ENCODE measurements around the gene GAN.
A peak's percentile ranks its signal among the peaks of the same experiment; 100 is the strongest.

Gene GAN, protein sequence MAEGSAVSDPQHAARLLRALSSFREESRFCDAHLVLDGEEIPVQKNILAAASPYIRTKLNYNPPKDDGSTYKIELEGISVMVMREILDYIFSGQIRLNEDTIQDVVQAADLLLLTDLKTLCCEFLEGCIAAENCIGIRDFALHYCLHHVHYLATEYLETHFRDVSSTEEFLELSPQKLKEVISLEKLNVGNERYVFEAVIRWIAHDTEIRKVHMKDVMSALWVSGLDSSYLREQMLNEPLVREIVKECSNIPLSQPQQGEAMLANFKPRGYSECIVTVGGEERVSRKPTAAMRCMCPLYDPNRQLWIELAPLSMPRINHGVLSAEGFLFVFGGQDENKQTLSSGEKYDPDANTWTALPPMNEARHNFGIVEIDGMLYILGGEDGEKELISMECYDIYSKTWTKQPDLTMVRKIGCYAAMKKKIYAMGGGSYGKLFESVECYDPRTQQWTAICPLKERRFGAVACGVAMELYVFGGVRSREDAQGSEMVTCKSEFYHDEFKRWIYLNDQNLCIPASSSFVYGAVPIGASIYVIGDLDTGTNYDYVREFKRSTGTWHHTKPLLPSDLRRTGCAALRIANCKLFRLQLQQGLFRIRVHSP

DNA sequence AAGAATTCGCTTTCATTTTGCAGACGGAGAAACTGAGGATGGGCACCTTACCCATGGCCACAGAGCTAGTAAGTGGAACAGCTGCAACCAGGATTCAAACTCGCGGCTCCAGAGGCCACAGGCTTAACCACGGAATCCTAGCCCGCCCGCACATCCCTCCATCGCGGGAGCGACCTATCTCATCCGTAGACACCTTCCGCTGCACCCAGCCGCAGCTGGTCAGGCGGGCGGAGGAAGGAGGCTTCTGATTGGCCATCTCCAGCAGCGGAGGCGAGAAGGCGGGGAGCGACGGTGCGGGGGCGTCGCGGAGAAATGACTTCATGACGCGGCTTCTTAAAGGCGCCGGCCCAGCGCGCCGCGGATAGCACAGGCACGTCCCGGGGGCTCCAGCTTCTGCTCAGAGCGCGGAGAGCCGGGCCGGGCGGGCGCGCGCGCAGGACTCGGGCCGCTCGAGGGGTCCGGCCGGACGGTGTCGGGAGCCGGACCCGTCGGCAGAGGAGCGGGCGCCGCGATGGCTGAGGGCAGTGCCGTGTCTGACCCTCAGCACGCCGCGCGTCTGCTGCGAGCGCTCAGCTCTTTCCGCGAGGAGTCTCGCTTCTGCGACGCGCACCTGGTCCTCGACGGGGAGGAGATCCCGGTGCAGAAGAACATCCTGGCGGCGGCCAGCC is at the start of gene GAN:
TSS of gene GAN (plus strand) at position 360 of the 668 bp plus-strand sequence. CDS start at position 512, 152 bp downstream.
- DNase-seq: peak; percentile 75

DNA sequence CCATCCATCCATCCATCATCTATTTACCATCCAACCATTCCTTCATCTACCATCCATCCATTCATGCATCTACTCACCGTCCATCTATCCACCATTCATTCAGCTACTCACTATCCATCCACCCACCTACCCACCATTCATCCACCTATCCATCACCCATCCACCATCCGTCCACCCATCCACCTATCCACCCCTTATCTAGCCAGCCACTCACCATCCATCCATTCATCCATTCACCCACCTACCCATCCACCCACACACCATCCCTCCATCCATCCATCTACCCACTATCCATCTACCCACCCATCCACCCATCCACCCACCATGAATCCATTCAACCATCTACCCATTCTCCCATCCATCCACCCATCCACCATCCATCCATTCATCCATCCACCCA is 49.7 kb upstream of the GAN start:
- DNase-seq: no peak

DNA sequence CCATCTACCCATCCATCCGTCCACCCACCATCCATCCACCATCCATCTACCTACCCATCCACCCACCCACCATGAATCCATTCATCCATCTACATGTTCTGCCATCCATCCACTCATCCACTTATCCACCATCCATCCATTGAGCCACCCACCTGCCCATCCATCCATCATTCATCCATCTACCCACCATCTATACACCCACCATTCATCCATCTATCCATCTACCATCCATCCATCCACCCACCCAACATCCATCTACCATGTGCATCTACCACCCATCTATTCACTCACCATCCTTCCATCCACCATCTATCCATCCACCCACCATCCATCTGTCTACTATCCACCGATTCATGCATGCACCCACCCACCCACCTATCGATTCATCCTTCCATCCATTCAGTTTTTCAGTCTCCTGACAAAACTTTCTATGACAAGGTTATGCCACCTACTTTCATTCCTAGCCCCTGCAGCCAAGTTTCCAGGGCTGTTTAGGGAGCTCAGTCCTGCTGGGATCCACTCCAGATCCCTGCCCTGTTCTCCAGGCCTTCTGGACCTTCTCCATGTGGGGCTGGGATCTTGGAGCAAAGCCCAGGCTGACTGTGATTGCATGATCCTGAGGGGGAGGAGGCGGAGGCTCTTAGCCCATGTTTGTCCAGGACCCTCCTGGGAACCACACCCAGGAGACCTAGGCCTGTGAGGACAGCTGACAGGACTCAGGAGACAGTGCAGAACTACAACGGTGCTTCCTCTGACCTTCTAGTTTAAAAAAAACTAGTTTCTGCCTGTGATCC is 48.9 kb upstream of the GAN start:
- no peak for DNase-seq

DNA sequence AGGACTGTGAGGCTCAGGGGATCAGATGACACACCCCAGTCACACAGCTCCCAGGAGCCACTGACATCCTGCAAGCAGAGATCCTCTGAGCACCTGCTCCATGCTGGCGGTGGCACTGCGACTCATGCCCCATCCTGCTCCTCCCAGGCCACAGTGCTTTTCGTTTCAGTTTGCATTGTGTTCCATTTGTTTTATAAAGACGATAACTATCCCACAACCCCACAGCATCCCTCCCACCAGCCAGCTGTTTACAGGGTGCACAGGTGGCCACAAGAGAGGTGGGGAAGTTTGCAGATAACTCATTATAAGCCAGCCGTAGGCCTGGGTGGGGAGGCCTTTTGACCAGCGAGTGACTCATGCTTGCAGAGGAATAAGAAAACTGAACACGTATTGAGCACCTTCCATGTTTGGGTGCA is 48.1 kb upstream of the GAN start:
- no peak for DNase-seq

DNA sequence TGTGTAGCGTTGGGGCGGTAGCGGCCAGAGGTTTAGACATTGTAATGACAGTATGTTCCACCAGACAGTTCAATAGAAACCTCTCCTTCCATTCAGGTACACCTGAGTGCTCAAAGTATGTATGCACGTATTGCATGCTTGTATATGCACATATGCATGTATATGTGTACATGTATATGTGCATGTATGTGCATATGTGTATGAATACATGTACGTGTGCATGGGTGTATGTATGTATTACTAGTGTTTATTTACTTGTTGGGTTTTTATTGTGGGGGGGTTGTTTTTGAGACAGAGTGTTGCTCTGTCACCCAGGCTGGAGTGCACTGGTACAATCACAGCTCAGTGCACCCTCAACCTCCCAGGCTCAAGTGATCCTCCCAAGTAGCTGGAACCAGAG is 46.3 kb upstream of the GAN start:
- no peak for DNase-seq

DNA sequence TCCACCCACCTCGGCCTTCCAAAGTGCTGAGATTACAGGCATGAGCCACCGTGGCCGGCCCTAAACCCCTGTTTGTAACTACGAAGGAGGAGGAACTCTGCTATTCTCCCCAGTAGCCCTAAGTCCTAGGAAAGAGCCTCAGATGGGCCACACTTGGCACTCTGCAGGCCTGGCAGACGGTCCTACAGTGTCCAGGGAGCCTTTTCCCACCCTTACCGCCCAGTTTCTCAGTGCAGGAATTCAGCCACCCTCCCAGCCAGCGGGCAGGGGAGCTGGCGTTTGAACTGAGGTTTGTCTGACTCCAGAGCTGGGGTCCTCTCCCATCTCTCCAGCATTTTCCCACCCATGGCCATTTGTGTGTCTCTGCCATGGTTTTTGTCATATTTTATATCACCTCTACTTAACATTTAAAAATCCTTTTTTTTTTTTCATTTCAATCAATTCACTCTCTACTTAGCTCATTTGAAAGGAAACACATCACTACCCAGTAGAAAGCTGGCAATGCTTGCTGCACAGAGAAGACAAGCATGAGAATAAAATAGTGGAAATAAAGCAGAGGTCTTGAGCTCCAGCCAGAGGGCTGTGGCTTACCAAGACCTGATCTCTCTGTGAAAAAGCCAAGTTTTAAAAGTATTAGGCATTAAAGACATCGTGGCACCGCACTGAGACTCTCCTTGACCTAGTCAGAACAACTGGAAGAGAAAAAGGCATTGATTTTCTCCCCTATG is 41.4 kb upstream of the GAN start:
- no peak for DNase-seq

DNA sequence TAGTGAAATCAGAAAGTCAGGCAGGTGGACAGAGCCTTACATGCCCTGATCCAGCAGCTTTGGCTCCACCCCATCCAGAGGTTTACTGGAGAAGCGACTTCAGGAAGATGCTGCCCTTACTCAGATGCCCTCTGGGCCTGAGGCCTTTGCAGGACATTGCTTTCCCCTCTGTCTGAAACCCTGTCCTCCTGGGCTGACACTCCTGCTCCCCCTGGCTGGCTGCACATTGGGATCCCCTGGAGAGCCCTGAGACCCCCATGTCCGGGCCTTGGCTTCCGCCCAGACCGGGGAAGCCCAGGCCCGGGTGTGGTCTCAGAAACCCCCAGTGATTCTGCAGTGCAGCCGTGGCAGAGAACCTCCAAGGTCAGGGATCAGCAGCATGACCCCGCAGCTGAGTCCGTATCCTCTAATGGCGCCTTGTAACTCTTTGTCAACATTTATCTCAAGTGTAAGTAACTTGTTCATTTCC is 39.7 kb upstream of the GAN start:
- DNase-seq: no peak

DNA sequence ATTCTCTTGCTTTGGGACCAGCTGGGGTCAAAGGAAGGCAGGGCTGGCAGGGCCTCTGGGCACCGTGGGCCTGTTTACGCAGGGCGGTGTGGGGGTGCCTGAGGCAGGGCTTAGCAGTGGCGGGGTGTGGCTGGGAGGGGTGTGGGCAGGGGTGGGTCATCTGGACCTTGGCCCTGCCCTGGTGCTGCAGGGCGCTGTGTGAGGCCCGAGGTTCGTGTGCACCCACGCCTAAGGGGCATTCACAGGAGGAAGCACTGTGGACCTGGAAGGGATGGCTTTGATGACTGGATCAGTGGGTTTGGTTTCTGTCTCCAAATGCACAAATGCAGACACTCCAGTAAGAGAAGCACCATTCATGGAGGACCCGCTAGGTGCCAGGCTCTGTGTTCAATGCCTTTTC is 39.0 kb upstream of the GAN start:
- DNase-seq: no peak

DNA sequence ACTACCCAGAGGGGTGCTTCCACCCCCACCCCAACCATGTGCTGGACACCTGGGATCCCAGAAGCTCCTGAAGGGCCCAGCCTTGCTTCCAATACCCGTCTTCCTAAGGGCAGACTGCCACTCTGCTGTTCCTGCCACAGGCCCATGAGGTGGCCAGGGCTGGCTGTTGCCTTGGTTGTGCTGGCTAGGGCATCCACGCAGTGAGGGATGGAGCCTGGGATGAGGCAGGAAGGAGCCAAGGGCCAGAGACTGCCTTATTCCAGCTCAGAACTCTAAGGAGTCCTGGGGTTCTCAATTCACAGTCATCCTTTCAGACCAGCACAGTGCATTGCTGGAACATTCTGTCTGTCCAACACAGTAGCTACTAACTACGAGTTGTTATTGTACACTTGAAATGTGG is 38.4 kb upstream of the GAN start:
- DNase-seq: no peak

DNA sequence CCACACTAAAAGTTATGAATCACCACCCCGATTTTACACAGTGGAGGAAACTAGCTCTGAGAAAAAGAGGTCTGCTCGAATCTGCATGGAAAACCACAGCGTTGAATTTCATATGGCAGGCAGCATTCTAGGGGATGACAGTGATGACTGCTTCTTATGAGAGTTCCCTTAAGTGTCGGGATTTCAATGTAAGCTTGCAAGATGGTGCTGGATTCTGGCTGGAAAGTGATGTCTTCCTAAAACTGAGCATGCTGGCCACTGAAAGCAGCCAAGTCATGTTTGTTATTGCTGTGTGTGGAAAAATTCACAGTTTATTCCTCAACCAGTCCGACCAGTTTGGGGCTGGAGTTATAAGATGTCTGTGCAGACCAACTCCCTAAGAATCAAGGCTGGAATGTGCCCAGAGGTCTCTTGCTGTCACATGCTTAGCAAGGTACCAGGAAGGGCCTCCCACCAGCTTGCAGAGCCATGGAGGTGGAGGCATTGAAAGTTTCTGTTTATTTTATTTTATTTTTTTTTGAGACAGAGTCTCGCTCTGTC is 37.2 kb upstream of the GAN start:
- DNase-seq: no peak

DNA sequence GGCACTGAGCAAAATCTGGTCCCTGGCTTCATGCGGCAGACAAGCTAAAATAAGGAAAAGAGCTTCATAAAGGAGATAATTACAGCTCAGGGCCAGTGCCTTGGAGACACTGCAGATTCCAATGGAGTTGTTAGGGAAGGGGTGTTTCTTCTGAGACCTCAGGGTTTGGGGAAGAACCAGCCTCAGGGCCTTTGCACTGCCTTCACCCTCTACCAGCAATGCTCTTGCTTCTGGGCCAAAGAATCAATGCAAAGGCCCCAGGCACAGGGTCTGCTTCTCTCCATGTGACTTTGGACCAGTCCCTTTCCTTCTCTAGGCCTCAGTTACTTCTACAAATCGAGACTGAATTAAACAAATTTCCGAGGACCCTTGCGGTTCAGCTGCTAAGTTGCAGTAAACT is 36.2 kb upstream of the GAN start:
- no peak for DNase-seq

DNA sequence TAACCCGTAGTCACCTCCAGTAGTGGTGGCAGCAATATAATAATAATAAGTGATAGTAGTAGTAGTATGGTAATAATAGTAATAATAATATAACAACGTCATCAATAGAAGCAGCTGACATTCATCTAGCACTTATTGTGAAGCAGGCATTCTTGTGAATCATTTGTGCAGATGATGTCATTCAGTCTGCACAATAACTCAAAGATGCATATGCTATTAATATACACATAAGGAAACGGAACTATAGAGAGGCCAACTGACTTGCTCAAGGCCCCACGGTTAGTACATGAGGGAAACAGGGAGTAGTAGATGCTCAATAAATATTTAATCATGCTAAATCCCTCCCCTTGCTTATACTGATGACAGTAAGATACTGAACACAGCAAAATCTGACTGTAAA is 35.4 kb upstream of the GAN start:
- no peak for DNase-seq

DNA sequence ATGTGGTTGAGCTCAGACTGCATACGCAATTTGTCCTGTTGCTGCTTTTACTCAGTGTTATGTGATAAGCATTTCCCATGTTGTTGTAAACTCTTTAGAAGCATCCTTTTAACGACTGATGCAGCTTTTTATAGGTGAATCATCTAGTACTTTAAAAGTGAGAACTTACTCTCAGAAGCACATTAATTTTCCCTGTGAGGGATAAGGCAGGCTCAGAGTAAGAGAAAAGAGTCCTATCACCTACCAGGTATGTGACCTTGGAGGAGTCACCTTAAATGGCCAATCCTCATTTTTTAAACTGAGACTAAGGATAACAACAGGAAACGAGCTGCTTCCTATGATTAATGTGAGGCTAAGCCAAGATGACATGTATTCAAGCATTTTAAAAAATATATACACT is 34.4 kb upstream of the GAN start:
- DNase-seq: no peak

DNA sequence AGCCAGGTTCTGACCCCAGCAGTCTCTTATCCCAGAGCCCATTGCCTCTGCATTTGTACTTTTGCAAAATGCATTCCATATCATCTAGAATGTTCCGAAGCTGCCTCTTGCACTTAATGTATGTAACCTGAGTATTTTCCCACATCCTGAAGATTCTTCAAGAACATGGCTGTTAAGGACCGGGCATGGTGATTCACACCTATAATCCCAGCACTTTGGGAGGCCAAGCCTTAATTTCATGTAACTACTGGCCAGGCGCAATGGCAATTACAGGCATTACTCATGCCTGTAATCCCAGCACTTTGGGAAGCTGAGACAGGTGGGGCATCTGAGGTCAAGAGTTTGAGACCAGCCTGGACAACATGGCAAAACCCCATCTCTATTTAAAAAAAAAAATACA is 31.7 kb upstream of the GAN start:
- DNase-seq: no peak

DNA sequence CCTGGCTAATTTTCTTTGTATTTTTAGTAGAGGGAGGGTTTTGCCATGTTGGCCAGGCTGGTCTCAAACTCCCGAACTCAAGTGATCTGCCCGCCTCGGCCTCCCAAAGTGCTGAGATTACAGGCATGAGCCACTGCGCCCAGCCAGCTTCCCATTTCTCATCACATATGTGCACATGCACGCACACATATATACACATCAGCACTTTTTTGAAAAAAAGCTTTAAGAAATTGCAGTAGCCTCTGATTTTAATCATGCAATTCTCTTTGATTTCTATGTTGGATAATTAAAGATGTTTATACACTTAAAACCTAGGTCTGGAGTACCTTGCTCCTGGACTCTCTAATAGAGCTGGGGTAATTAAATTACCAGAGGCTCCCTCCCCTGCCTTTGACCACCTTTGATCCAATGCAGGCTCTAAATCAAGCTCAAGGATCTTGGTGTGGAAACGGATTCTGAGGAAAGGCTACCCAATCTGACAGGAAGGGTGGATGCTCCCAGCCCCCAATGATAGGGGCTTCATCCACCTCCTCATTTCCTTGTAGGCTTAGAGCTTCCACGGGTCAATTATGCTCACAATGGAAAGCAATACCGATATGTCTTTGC is 29.7 kb upstream of the GAN start:
- DNase-seq: no peak

DNA sequence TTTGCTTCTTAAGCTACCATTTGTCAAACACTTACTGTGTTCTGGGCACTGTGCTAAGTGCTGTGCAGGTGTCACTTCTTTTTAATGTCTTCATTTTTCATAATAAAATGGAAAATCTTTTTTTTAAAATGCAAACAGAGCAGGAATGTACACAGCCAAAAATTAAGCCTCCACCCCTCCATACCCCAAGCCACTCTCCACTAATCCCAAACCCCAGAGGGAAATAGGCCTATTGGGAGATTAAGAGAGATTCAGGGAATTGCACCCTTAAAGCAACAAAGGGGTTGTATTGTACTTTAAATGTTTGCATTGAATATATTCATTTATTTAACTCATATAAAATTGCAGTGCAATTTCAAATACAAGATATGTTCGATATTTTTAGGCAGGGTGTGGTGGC is 28.6 kb upstream of the GAN start:
- DNase-seq: no peak

DNA sequence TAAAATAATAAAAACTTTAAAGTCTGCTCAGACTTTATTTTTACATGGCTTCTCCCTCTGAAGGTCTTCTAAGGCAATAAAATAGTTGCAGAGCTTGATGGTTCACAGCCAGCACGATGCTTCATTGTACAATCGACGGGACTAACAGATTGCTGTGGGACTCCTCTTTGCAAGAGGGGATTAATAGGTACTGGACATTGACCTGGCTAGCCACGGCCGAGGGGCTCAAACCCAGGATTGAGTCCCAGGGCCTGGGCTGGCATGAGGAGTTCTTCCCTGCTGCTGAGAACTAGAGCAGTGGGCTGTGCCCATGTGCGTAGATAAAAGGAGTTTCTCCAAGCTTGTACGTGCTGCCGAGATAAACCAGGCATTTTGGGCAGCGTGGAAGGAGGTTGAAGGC is 23.6 kb upstream of the GAN start:
- no peak for DNase-seq

DNA sequence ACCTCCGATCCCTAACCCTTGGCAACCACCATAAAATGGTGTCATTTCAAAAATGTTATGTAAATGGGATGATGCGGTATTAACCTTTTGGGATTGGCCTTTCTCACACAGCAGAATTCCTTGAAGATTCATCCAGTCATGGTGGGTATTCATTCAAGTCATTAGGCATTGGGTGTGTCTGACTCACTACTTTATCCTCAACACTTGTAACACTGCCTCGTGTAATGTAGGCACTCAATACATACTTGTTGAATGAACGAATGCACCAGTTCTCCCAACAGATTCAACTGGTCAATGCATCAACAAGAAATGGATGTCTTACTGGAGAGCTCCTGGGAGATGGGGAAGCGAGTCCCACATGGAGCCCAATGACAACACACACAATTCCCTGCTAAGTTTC is 21.8 kb upstream of the GAN start:
- DNase-seq: no peak

DNA sequence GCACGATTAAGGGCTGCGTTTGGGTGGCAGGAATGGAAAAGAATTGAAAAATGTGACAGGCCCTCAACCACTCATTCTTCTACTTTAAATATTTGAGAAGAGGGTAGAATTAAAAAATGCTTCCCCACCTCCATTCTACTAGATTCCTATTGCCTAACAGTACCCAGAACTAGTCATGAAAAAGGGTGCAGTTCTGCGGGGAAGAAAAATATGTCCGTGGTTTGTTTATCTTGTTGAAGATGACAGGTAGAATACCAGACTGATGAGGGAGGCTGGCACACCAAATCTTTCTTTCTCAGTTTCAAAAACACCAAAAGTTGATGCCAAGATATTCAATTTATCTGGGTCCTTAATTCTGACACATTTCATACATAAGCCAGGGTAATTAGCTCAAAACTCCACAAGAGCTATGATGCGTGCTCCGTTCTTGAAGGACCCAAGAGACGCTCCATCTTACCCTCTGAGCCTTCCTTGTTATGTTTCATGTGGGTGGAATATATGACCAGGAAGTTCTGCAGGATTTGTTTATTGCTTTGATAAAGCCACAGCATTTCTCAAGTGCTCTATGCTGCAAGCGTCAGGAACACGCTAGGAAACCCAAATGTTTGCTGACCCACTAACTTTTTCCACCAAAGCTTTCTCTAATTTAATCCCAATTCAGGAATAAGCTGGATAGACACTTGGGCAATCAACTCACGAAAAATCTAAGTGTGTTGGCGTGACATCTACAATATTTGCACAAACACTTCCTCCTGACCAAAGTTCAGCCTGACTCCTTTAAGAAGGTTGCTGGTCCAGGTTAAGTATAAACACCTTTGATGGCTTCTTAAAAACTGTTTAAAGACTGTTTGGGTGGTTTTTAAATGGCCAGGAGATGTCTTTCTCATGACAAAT is 20.6 kb upstream of the GAN start:
- DNase-seq: no peak

DNA sequence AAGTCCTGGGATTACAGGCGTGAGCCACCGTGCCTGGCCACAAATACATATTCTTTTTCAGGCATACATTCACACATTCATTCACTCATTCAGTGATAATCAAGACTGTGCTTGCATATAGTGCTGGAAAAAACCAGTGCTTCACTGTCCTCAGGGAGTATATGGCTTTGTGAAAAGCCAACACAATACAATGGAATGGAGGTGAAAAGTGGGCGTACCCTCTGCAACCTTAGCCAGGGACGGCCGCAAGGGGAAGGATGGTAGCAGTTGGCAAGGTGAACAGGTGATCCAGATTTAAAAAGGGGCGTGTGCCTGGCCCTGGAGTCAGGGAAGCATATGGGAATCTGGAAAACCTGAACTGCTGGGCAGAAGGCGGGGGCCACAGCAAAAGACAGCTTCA is 18.1 kb upstream of the GAN start:
- DNase-seq: no peak

DNA sequence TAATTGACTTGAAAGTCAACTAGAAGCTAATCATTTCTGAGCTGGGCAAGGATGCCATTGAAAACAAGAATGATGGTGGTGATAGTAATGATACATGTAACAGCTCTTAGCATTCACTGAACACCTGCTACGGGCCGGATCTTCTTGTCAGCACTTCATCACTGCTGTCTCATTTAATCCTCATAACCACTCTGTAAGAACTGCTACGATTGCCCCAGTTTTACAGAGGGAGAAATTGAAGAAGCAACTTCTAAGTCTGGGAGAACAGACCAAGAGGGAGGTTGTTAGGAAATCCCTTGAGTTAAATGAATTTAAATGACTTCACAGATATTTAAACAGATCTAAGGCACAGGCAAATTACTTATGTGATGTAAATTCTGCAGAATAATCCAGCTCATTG is 7.0 kb upstream of the GAN start:
- no peak for DNase-seq

Measured in NCI-H526 treated with DMSO at 0.1 percent for 48 hours (cell line).